Thyroid gland (tissue), 4 donors: ENCODE results near the gene MERTK.

ENCODE experiments used
- CTCF ChIP-seq, 6 experiments: fragments of 200-600 bp in 3 of 6; fragments of 450-650 bp in 3 of 6; sonication (generic) in 3 of 6; IDR thresholded peaks; one replicate each; pipeline ENCODE4 v1.5.1; 2016 to 2019; ENCODE audit warnings: antibody characterized with exemption in 6 of 6, mild to moderate bottlenecking in 2 of 6, inconsistent platforms in 1 of 6, moderate library complexity in 1 of 6
- POLR2A ChIP-seq, 2 donors: fragments of 450-650 bp; IDR thresholded peaks; one replicate each; pipeline ENCODE4 v1.6.1; 2017; ENCODE audit warnings: antibody characterized with exemption in 2 of 2, mild to moderate bottlenecking in 2 of 2, moderate library complexity in 1 of 2

DNA sequence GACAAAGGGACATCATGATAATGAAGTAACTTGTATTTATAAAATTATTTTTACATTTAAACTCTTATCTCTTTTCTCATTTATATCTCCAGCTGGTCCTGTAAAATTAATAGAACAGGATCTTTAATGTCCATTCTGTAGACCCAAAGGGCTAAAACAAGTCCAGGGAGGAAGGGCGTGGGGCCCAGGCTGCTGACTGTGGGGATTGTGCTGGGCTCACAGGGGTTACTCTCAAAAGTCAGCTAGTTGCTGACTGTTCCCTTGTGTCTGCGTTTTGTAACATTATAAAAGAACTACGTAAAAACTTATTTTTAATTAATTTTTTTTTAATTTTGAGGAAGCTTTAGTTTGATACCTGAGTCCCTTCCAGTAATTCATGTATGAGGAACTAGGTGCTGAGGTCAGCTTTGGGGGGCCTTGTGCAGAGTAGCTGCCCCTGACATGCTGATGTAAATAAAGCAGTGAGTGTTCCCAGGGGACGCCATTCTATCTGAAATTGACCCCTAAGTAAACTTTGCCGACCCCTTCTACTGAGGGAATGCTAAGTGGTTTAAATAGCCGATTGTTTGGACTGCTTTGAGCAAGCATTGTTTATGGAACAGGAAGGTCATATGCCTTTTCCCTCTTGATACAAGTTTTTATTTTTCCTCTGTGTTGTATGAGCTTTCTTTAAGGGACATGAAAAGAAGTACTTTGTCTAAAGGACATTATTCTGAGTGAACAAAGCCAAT is 56.4 kb downstream of the MERTK start:
- TF ChIP-seq CTCF (IDR thresholded peaks at IDR 0.05) (no peak), POLR2A (IDR thresholded peaks at IDR 0.05) (no peak)
